ENCODE results near the gene GPR17. TPM values are rescaled to one million over a fixed set of nuclear protein-coding genes. Genes with fewer than 3 reads are reported as not detected.

The GPR17 gene
- total RNA-seq, 2 experiments from 2014 or later, result 0.22 TPM; not detected in 1

GRCh38 chr2:127622561-127623387 lies 23.2 kb upstream of the GPR17 start:
- Histone ChIP-seq H3K27ac (ENCODE audit: low read depth, low read length, poor library complexity, severe bottlenecking) (no peak overlapping the region), H3K9me2 (ENCODE audit: insufficient read depth, low read length) (no peaks in the 10 kb centered on the region), H2AFZ (ENCODE audit: low read length) (no peak overlapping the region), H3K9me3 (ENCODE audit: low read length) (no peaks in the 10 kb centered on the region), H4K20me1 (ENCODE audit: insufficient read depth, low read length) (no peaks in the 10 kb centered on the region), H3K36me3 (ENCODE audit: insufficient read depth, low read length) (no peaks in the 10 kb centered on the region), H3K79me2 (ENCODE audit: insufficient read depth, low read depth, low read length) (no peaks in the 10 kb centered on the region), H3K4me3 (ENCODE audit: low read depth, low read length, poor library complexity, severe bottlenecking) (no peak overlapping the region), H3K4me2 (ENCODE audit: low read length) (no peak overlapping the region), H3K4me1 (ENCODE audit: insufficient read depth, low read length, poor library complexity, severe bottlenecking) (no peaks in the 10 kb centered on the region)
- CTCF ChIA-PET (ENCODE audit: unreplicated experiment), result interaction anchor here (0.7 kb wide), 1 partner anchor 31 kb away, joined by 4 read pairs; no protein-coding TSS in a partner anchor
- intact Hi-C loops (cut with micrococcal nuclease; ENCODE audit: unreplicated experiment), result no loop called here
- DNase-seq (ENCODE audit: low spot score), result no peak
- TF ChIP-seq, protein P1, sequence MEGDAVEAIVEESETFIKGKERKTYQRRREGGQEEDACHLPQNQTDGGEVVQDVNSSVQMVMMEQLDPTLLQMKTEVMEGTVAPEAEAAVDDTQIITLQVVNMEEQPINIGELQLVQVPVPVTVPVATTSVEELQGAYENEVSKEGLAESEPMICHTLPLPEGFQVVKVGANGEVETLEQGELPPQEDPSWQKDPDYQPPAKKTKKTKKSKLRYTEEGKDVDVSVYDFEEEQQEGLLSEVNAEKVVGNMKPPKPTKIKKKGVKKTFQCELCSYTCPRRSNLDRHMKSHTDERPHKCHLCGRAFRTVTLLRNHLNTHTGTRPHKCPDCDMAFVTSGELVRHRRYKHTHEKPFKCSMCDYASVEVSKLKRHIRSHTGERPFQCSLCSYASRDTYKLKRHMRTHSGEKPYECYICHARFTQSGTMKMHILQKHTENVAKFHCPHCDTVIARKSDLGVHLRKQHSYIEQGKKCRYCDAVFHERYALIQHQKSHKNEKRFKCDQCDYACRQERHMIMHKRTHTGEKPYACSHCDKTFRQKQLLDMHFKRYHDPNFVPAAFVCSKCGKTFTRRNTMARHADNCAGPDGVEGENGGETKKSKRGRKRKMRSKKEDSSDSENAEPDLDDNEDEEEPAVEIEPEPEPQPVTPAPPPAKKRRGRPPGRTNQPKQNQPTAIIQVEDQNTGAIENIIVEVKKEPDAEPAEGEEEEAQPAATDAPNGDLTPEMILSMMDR (conservative IDR thresholded peaks at IDR 0.05; ENCODE audit: low read length), result no peak
- no peak for TF ChIP-seq EZH2phosphoT487 (IDR thresholded peaks at IDR 0.05; ENCODE audit: borderline replicate concordance, low read depth, low read length)
- BruUV-seq (replicated peaks), result no TSS peak
- POLR2A ChIA-PET, result no interaction called here

GRCh38 chr2:127623388-127624319 lies 22.3 kb upstream of the GPR17 start:
- no TSS peak for BruUV-seq (replicated peaks)
- POLR2A ChIA-PET, result no interaction called here

More at GRCh38 chr2:127623388-127624319, 22.3 kb upstream of the GPR17 start:
- Histone ChIP-seq H3K79me2 (ENCODE audit: insufficient read depth, low read depth, low read length) (no peaks in the 10 kb centered on the region), H3K27ac (ENCODE audit: low read depth, low read length, poor library complexity, severe bottlenecking) (no peak overlapping the region), H4K20me1 (ENCODE audit: insufficient read depth, low read length) (no peaks in the 10 kb centered on the region), H3K9me2 (ENCODE audit: insufficient read depth, low read length) (no peaks in the 10 kb centered on the region), H2AFZ (ENCODE audit: low read length) (no peak overlapping the region), H3K4me2 (ENCODE audit: low read length) (no peak overlapping the region), H3K9me3 (ENCODE audit: low read length) (no peaks in the 10 kb centered on the region), H3K4me3 (ENCODE audit: low read depth, low read length, poor library complexity, severe bottlenecking) (no peak overlapping the region), H3K36me3 (ENCODE audit: insufficient read depth, low read length) (no peaks in the 10 kb centered on the region), H3K4me1 (ENCODE audit: insufficient read depth, low read length, poor library complexity, severe bottlenecking) (no peaks in the 10 kb centered on the region)
- no peak for DNase-seq (ENCODE audit: low spot score)
- TF ChIP-seq, protein P1 (conservative IDR thresholded peaks at IDR 0.05; ENCODE audit: low read length), result no peak
- no peak for TF ChIP-seq EZH2phosphoT487 (IDR thresholded peaks at IDR 0.05; ENCODE audit: borderline replicate concordance, low read depth, low read length)
- CTCF ChIA-PET (ENCODE audit: unreplicated experiment), result no interaction called here
- intact Hi-C loops (cut with micrococcal nuclease; ENCODE audit: unreplicated experiment), result no loop called here

Data from OCI-LY7 (cell line).